B cell (primary cell): ENCODE measurements around the gene CACNA2D3.

ENCODE experiments used
- EZH2 ChIP-seq: IDR thresholded peaks from 2 replicates; pipeline ENCODE4 v1.6.1; 2012; ENCODE audit warnings: borderline replicate concordance, low read depth, mild to moderate bottlenecking, moderate library complexity, low read length; ENCODE audit not compliant: insufficient read depth, poor library complexity, severe bottlenecking
- TF ChIP-seq, protein P1 (sequence below): fragments of 200-600 bp; IDR thresholded peaks from one replicate; pipeline ENCODE4 v1.8.0; 2022; ENCODE audit warnings: antibody characterized with exemption, mild to moderate bottlenecking

- TF ChIP-seq, protein P1, sequence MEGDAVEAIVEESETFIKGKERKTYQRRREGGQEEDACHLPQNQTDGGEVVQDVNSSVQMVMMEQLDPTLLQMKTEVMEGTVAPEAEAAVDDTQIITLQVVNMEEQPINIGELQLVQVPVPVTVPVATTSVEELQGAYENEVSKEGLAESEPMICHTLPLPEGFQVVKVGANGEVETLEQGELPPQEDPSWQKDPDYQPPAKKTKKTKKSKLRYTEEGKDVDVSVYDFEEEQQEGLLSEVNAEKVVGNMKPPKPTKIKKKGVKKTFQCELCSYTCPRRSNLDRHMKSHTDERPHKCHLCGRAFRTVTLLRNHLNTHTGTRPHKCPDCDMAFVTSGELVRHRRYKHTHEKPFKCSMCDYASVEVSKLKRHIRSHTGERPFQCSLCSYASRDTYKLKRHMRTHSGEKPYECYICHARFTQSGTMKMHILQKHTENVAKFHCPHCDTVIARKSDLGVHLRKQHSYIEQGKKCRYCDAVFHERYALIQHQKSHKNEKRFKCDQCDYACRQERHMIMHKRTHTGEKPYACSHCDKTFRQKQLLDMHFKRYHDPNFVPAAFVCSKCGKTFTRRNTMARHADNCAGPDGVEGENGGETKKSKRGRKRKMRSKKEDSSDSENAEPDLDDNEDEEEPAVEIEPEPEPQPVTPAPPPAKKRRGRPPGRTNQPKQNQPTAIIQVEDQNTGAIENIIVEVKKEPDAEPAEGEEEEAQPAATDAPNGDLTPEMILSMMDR, result no peak
- TF ChIP-seq EZH2, result no peak
These were observed 866.0 kb downstream of the CACNA2D3 start for GRCh38 chr3:54988302-54988837.
